Thymus (tissue), 11 donors: Measurements from ENCODE around the gene GNG13. TPM values are rescaled to one million over a fixed set of nuclear protein-coding genes. Genes with fewer than 3 reads are reported as not detected.

Experiments used
- DNase-seq, 9 donors: peaks; one replicate each; pipeline ENCODE4 v3.0.0-alpha.2; 2013; ENCODE audit warnings: low spot score in 9 of 9, low read depth in 6 of 9, missing footprints in 1 of 9
- H3K27ac ChIP-seq, 2 donors: one replicate each; pipeline ENCODE4 v1.5.1; 2013; ENCODE audit warnings: control low read depth in 1 of 2, low read depth in 1 of 2, low read length in 1 of 2, mild to moderate bottlenecking in 1 of 2, moderate library complexity in 1 of 2
- H3K27me3 ChIP-seq, 2 donors: one replicate each; pipeline ENCODE4 v1.5.1; 2013; ENCODE audit warnings: low read length in 1 of 2; ENCODE audit not compliant: control insufficient read depth in 2 of 2, insufficient read depth in 1 of 2
- H3K36me3 ChIP-seq, 2 donors: one replicate each; pipeline ENCODE4 v1.5.1; 2013; ENCODE audit warnings: low read length in 1 of 2, mild to moderate bottlenecking in 1 of 2, moderate library complexity in 1 of 2; ENCODE audit not compliant: control insufficient read depth in 2 of 2, insufficient read depth in 2 of 2
- H3K4me1 ChIP-seq, 2 donors: one replicate each; pipeline ENCODE4 v1.5.1; 2013; ENCODE audit warnings: low read length in 2 of 2; ENCODE audit not compliant: control insufficient read depth in 2 of 2, insufficient read depth in 2 of 2
- H3K4me3 ChIP-seq, 2 donors: one replicate each; pipeline ENCODE4 v1.5.1; 2013; ENCODE audit warnings: low read length in 2 of 2, control low read depth in 1 of 2, mild to moderate bottlenecking in 1 of 2
- H3K9me3 ChIP-seq, 2 donors: one replicate each; pipeline ENCODE4 v1.5.1; 2013; ENCODE audit warnings: low read length in 1 of 2, mild to moderate bottlenecking in 1 of 2; ENCODE audit not compliant: control insufficient read depth in 2 of 2, insufficient read depth in 1 of 2
- WGBS: extraction: QIAGEN DNeasy Blood & Tissue Kit; methylation state at CpG from one replicate; pipeline ENCODE4 v1.1.7; 2013; 5-methylcytosine and 5-hydroxymethylcytosine counted together
- polyA plus RNA-seq: library from polyadenylated mRNA; stranded (reverse); fragments of 200-250 nt; gene quantifications from one replicate; pipeline ENCODE4 v1.2.3, GENCODE V29; 2013
- total RNA-seq: library from RNA; stranded (reverse); fragments of 120-200 nt; gene quantifications from one replicate; pipeline ENCODE4 v1.2.4, GENCODE V29; 2013
- donor health status: healthy.

GNG13 gene
- total and polyA plus RNA-seq, 2 donors = 0.55 TPM; not detected in 1

DNA sequence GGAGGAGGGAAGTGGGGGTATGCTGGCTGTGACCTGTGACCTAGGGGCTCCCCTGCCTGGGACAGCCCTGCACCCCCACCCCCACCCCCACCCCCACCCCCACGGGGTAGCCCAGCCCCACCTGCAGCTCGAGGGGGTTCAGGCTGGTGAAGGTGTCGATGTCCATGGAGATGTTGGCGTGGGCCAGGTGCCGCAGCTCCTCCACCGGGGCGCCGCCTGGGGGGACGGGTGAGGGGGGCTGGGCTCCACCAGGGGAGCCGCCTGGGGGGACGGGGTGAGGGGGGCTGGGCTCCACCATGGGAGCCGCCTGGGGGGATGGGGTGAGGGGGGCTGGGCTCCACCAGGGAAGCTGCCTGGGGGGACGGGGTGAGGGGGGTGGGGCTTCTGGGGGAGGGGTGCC is 30.1 kb downstream of the GNG13 start:
- H3K36me3 ChIP-seq = no peaks in the 10 kb centered on the region
- H3K27ac ChIP-seq = no peak overlapping the region
- H3K4me1 ChIP-seq = no peaks in the 10 kb centered on the region
- no peak overlapping the region for H3K4me3 ChIP-seq
- WGBS = 87% methylated on average over 13 of the region's 13 CpGs
- no peaks in the 10 kb centered on the region for H3K9me3 ChIP-seq
- H3K27me3 ChIP-seq = peaks cover 0 to 17% of the 10 kb centered on the region in 2 donors
- no peak for DNase-seq

DNA sequence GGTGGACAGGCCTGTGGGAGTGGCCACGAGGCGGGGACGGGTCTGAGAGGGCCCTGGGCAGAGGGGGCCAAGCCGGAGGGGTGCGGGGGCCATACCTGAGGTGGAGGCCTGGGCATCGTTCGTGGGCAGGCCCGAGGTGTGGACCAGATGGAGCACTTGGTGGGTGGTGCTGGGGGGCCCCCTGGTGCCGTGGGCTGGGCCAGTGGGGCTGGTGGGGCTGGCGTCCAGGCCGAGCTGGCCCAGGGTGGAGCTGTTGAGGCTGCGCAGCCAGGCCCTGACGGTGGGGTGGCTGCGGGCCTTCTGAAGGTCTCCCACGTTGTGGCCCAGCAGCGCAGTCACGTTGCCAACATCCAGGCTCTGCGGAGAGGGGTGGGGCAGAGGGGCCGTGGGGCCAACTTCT is 30.6 kb downstream of the GNG13 start:
- WGBS = 94% methylated on average over 19 of the region's 19 CpGs
- no peak overlapping the region for H3K4me3 ChIP-seq
- H3K36me3 ChIP-seq = no peaks in the 10 kb centered on the region
- H3K9me3 ChIP-seq = no peaks in the 10 kb centered on the region
- H3K27ac ChIP-seq = no peak overlapping the region
- no peak for DNase-seq
- no peaks in the 10 kb centered on the region for H3K4me1 ChIP-seq
- H3K27me3 ChIP-seq = peaks cover 0 to 17% of the 10 kb centered on the region in 2 donors

DNA sequence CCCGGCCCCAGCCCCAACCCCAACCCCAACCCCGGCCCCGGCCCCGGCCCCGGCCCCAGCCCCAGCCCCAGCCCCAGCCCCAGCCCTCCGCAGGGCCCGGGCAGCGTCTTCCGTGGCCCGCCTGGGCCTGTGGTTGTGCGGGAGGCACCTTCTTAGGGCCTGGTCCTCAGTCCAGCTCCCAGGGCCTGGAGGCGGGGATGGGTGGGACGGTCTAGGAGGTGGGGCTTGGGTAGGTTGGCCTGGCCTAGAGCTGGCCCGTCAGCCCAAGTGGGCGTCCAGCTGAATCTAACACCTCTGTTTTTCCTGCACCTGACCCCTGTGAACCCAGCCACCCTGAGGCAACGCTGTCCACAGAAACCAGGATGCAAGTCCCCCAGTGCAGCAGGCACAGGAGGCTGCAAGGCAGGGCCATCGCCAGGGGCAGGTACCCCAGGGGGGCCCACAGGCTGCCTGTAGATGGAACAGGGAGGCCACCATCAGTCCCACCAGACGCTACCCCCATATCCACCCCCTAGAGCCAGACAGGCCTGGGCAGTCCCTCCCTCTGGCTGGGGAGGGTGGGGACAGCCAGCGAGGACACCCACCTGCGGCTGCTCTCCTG is 31.2 kb downstream of the GNG13 start:
- Histone ChIP-seq H3K4me1 (no peaks in the 10 kb centered on the region), H3K27me3 (peaks cover 0 to 17% of the 10 kb centered on the region in 2 donors), H3K36me3 (no peaks in the 10 kb centered on the region), H3K4me3 (no peak overlapping the region), H3K27ac (no peak overlapping the region), H3K9me3 (no peaks in the 10 kb centered on the region)
- DNase-seq = no peak
- WGBS = 74% methylated on average over 20 of the region's 20 CpGs

- Histone ChIP-seq H3K4me1 (no peaks in the 10 kb centered on the region), H3K4me3 (no peak overlapping the region), H3K9me3 (no peaks in the 10 kb centered on the region), H3K27me3 (peaks cover 0 to 17% of the 10 kb centered on the region in 2 donors), H3K36me3 (no peaks in the 10 kb centered on the region), H3K27ac (no peak overlapping the region)
- 89% methylated on average over 21 of the region's 21 CpGs for WGBS
- DNase-seq = no peak
These were observed 32.1 kb downstream of the GNG13 start for GRCh38 chr16:768428-768827.

DNA sequence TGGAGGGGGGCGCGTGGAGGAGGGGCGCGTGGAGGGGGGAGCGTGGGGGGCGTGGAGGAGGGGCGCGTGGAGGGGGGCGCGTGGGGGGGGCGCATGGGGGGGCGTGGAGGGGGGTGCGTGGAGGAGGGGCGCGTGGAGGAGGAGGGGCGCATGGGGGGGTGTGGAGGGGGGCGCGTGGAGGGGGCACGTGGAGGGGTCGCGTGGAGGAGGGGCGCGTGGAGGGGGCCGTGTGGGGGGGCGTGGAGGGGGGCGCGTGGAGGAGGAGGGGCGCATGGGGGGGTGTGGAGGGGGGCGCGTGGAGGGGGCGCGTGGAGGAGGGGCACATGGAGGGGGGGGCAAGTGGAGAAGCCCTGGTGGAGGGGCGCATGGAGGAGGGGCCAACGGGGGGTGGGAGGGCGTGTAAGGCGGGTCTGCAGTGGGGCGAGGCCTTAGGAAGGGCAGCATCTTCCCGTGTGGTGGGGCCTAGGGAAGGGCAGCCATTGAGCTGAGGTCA is 32.7 kb downstream of the GNG13 start:
- H3K36me3 ChIP-seq = no peaks in the 10 kb centered on the region
- H3K4me3 ChIP-seq = no peak overlapping the region
- H3K27me3 ChIP-seq = peaks cover 0 to 17% of the 10 kb centered on the region in 2 donors
- H3K27ac ChIP-seq = no peak overlapping the region
- 79% methylated on average over 29 of the region's 38 CpGs for WGBS
- H3K4me1 ChIP-seq = no peaks in the 10 kb centered on the region
- DNase-seq = no peak
- H3K9me3 ChIP-seq = no peaks in the 10 kb centered on the region

- H3K4me3 ChIP-seq = no peak overlapping the region
- H3K9me3 ChIP-seq = no peaks in the 10 kb centered on the region
- no peaks in the 10 kb centered on the region for H3K36me3 ChIP-seq
- peaks cover 0 to 20% of the 10 kb centered on the region in 2 donors for H3K27me3 ChIP-seq
- WGBS = 78% methylated on average over 39 of the region's 48 CpGs
- H3K4me1 ChIP-seq = no peaks in the 10 kb centered on the region
- no peak overlapping the region for H3K27ac ChIP-seq
- DNase-seq = no peak
These were observed 33.5 kb downstream of the GNG13 start for GRCh38 chr16:766820-767640.

- H3K9me3 ChIP-seq = no peaks in the 10 kb centered on the region
- H3K27ac ChIP-seq = no peak overlapping the region
- no peaks in the 10 kb centered on the region for H3K4me1 ChIP-seq
- H3K4me3 ChIP-seq = no peak overlapping the region
- 94% methylated on average over 29 of the region's 29 CpGs for WGBS
- peaks cover 0 to 20% of the 10 kb centered on the region in 2 donors for H3K27me3 ChIP-seq
- no peak for DNase-seq
- H3K36me3 ChIP-seq = no peaks in the 10 kb centered on the region
These were observed 34.3 kb downstream of the GNG13 start for GRCh38 chr16:766008-766819.

- Histone ChIP-seq H3K27ac (no peak overlapping the region), H3K9me3 (no peaks in the 10 kb centered on the region), H3K4me1 (no peaks in the 10 kb centered on the region), H3K4me3 (no peak overlapping the region), H3K36me3 (no peaks in the 10 kb centered on the region), H3K27me3 (peaks cover 0 to 20% of the 10 kb centered on the region in 2 donors)
- no peak for DNase-seq
- 97% methylated on average over 29 of the region's 29 CpGs for WGBS
These were observed 35.1 kb downstream of the GNG13 start for GRCh38 chr16:765488-765865.
